Stimulated activated naive CD8-positive, alpha-beta T cell treated with anti-CD3 and anti-CD28 coated beads, Interleukin-15, Interleukin-2, amounts not matched to agents 100 ng/mL and 50 ng/mL, for 24 hours (primary cell): Measurements from ENCODE around the gene TMEM54.

Source experiments
- H3K27ac Mint-ChIP-seq: one replicate; pipeline ENCODE4 v1.8.0; 2021; ENCODE audit warnings: mild to moderate bottlenecking, mixed read lengths
- H3K27me3 Mint-ChIP-seq: one replicate; pipeline ENCODE4 v1.8.0; 2021; ENCODE audit warnings: mixed read lengths
- H3K36me3 Mint-ChIP-seq: one replicate; pipeline ENCODE4 v1.8.0; 2021; ENCODE audit warnings: low read depth, mixed read lengths
- H3K4me1 Mint-ChIP-seq: one replicate; pipeline ENCODE4 v1.8.0; 2021; ENCODE audit warnings: low read depth, mixed read lengths
- H3K4me3 Mint-ChIP-seq: one replicate; pipeline ENCODE4 v1.8.0; 2021; ENCODE audit warnings: mild to moderate bottlenecking, mixed read lengths
- H3K9me3 Mint-ChIP-seq: one replicate; pipeline ENCODE4 v1.8.0; 2021; ENCODE audit warnings: mixed read lengths

TMEM54 gene

GRCh38 chr1:32893198-32894018, 7.8 kb downstream of the TMEM54 start:
- peaks cover 47% of the 10 kb centered on the region for H3K27me3 Mint-ChIP-seq
- H3K27ac Mint-ChIP-seq, result no peak overlapping the region
- no peaks in the 10 kb centered on the region for H3K36me3 Mint-ChIP-seq
- H3K4me3 Mint-ChIP-seq, result peak overlapping the region; percentile 59
- H3K4me1 Mint-ChIP-seq, result peaks cover 5% of the 10 kb centered on the region
- H3K9me3 Mint-ChIP-seq, result no peaks in the 10 kb centered on the region

DNA sequence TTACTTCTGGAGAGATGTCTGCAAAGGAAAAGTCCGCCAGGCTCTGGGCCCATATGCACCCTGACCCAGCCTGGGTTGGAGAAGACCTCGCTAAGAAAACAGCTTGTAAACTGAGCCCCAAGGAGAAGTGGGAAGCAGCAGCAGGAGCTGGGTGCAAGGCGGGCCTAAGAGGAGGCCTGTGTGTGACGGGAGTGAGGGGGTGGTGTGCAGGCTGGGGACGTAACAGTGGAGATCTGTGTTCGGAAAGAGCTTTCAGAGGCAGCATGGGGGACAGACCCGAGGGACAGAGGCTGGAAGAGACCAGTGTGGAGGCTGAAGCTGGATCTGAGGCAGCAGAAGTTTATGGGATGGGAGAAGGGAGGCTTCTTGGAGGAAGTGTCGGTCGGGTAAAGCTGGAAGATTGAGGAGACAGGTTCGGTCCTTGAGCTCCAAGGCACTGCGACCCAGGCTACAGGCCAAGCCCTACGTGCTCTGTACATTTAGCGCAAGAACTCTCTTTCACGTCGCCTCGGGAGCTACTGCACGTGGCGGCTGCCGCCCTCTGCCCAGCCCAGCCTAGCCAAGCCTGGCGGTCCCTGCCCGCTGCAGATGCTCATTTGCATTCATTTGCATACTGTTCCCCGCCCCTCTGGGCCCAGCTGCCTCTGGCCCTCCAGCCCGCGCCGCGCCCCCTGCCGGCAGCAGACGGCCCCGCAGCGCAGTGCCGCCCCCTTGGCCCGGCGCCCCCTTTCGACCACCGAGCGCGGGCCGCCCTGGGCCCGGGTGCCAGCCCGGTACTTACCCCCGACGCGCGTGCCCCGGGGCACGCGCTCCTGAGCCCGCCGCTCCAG, 8.6 kb downstream of the TMEM54 start:
- H3K27ac Mint-ChIP-seq, result no peak overlapping the region
- peaks cover 5% of the 10 kb centered on the region for H3K4me1 Mint-ChIP-seq
- H3K27me3 Mint-ChIP-seq, result peaks cover 52% of the 10 kb centered on the region
- no peaks in the 10 kb centered on the region for H3K9me3 Mint-ChIP-seq
- no peaks in the 10 kb centered on the region for H3K36me3 Mint-ChIP-seq
- peak overlapping the region; percentile 59 for H3K4me3 Mint-ChIP-seq

GRCh38 chr1:32891630-32892029, 9.6 kb downstream of the TMEM54 start:
- no peaks in the 10 kb centered on the region for H3K36me3 Mint-ChIP-seq
- no peak overlapping the region for H3K4me3 Mint-ChIP-seq
- H3K27ac Mint-ChIP-seq, result no peak overlapping the region
- H3K4me1 Mint-ChIP-seq, result peaks cover 5% of the 10 kb centered on the region
- H3K27me3 Mint-ChIP-seq, result peaks cover 57% of the 10 kb centered on the region
- no peaks in the 10 kb centered on the region for H3K9me3 Mint-ChIP-seq

- no peak overlapping the region for H3K4me3 Mint-ChIP-seq
- no peaks in the 10 kb centered on the region for H3K36me3 Mint-ChIP-seq
- H3K27ac Mint-ChIP-seq, result no peak overlapping the region
- H3K4me1 Mint-ChIP-seq, result peaks cover 5% of the 10 kb centered on the region
- peaks cover 53% of the 10 kb centered on the region for H3K27me3 Mint-ChIP-seq
- no peaks in the 10 kb centered on the region for H3K9me3 Mint-ChIP-seq
These were observed 10.0 kb downstream of the TMEM54 start for GRCh38 chr1:32891241-32891570.

DNA sequence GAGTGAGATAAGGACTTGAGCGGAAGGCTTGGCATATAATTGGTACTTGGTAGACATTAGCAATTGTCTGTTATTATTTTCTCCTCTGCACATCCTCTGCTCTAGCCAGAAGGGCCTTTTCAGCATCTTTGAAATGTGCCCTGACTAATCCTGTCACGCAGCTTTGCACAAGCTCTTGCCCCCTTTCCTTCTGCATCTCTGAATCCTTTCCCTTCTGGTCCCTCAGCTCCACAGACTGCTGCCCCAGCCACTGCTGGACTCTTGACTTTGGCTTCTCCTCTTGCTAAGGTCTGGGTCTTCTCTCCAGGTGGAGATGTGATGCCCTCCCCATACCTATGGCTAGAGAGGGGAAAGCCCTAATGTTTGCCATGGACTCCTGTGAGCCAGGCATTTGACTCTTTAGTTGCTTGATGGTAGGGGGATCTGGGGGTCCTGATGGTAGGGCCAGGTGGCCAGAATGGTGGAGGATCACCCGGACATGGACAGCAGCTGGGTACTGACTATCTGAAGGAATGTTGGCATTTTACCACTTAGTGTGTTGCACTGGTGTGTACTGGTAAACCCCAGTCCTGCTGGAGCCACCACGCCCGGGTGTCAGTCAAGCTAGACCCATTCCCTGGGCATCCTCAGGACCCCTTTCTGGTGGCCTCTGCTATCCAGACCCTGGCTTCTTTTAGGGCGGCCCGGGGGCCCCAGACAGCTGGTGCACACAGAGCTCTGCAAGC, 10.5 kb downstream of the TMEM54 start:
- Mint-ChIP-seq H3K36me3 (no peaks in the 10 kb centered on the region), H3K4me3 (no peak overlapping the region), H3K9me3 (no peaks in the 10 kb centered on the region), H3K27ac (no peak overlapping the region), H3K27me3 (peaks cover 53% of the 10 kb centered on the region), H3K4me1 (peaks cover 5% of the 10 kb centered on the region)

GRCh38 chr1:32889731-32890278, 11.4 kb downstream of the TMEM54 start:
- Mint-ChIP-seq H3K36me3 (no peaks in the 10 kb centered on the region), H3K9me3 (no peaks in the 10 kb centered on the region), H3K27ac (no peak overlapping the region), H3K4me3 (no peak overlapping the region), H3K27me3 (peaks cover 62% of the 10 kb centered on the region), H3K4me1 (peaks cover 5% of the 10 kb centered on the region)

DNA sequence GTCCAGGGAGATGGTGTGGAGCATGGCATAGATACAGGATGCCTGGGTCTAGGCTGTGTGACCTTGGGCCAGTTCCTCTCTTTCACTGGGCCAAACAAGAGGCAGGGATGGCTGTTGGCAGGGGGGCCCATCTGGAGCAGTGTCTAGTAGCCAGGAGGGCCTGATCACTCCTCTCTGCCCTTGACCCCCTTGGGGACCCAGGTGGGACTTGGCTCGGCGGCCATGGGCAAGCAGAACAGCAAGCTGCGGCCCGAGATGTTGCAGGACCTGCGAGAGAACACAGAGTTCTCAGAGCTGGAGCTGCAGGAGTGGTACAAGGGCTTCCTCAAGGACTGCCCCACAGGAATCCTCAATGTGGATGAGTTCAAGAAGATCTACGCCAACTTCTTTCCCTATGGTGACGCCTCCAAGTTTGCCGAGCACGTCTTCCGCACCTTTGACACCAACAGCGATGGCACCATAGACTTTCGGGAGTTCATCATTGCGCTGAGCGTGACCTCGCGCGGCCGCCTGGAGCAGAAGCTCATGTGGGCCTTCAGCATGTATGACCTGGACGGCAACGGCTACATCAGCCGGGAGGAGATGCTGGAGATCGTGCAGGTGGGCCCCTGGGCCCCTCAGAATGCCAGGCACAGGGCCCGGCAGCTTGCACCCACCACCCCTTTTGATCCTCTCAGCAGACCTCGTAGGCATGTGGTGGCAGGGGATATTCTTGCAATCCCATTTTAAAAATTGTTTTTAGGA, 12.3 kb downstream of the TMEM54 start:
- no peak overlapping the region for H3K4me3 Mint-ChIP-seq
- H3K36me3 Mint-ChIP-seq, result no peaks in the 10 kb centered on the region
- H3K27ac Mint-ChIP-seq, result no peak overlapping the region
- no peaks in the 10 kb centered on the region for H3K9me3 Mint-ChIP-seq
- peaks cover 66% of the 10 kb centered on the region for H3K27me3 Mint-ChIP-seq
- peaks cover 5% of the 10 kb centered on the region for H3K4me1 Mint-ChIP-seq

GRCh38 chr1:32888134-32888533, 13.1 kb downstream of the TMEM54 start:
- H3K4me3 Mint-ChIP-seq, result no peak overlapping the region
- H3K36me3 Mint-ChIP-seq, result no peaks in the 10 kb centered on the region
- no peak overlapping the region for H3K27ac Mint-ChIP-seq
- peaks cover 73% of the 10 kb centered on the region for H3K27me3 Mint-ChIP-seq
- H3K4me1 Mint-ChIP-seq, result peaks cover 5% of the 10 kb centered on the region
- no peaks in the 10 kb centered on the region for H3K9me3 Mint-ChIP-seq

DNA sequence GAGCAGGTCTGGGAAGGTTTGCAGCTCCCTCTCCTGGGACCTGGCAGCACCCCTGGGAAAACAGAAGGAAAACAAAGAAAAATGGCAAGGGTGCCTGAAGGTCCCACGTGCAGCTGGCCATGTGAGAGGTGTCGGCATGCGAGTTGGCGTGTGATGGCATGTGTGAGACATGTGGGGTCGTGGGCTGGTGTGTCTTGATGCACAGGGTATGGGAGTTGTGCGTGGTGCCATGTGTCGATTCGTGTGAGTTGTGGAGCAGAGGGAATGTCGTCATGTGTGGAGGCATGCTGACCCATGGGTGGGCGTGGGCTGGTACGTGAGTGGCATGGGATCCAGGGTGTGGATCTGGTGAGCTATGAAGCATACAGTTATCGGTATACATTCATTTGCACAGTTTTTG, 13.6 kb downstream of the TMEM54 start:
- H3K27me3 Mint-ChIP-seq, result peaks cover 71% of the 10 kb centered on the region
- H3K27ac Mint-ChIP-seq, result no peak overlapping the region
- peaks cover 5% of the 10 kb centered on the region for H3K4me1 Mint-ChIP-seq
- no peak overlapping the region for H3K4me3 Mint-ChIP-seq
- no peaks in the 10 kb centered on the region for H3K9me3 Mint-ChIP-seq
- H3K36me3 Mint-ChIP-seq, result no peaks in the 10 kb centered on the region

- Mint-ChIP-seq H3K27me3 (peaks cover 64% of the 10 kb centered on the region), H3K9me3 (no peaks in the 10 kb centered on the region), H3K4me1 (no peaks in the 10 kb centered on the region), H3K27ac (no peak overlapping the region), H3K4me3 (no peak overlapping the region), H3K36me3 (no peaks in the 10 kb centered on the region)
These were observed 14.3 kb downstream of the TMEM54 start for GRCh38 chr1:32886828-32887414.

- no peak within 1 kb of the TSS for H3K4me3 Mint-ChIP-seq
These were observed 15.0 kb downstream of the TMEM54 start, which contains the start of gene HPCA for GRCh38 chr1:32886004-32886827. TSS of gene HPCA (plus strand) at chr1:32886491. CDS start at chr1:32888899, 2,408 bp downstream.

GRCh38 chr1:32885676-32886003, 15.5 kb downstream of the TMEM54 start:
- H3K36me3 Mint-ChIP-seq, result no peaks in the 10 kb centered on the region
- no peaks in the 10 kb centered on the region for H3K9me3 Mint-ChIP-seq
- H3K4me1 Mint-ChIP-seq, result no peaks in the 10 kb centered on the region
- H3K4me3 Mint-ChIP-seq, result no peak overlapping the region
- H3K27me3 Mint-ChIP-seq, result peaks cover 57% of the 10 kb centered on the region
- no peak overlapping the region for H3K27ac Mint-ChIP-seq

More at GRCh38 chr1:32886004-32886827, 15.0 kb downstream of the TMEM54 start, which contains the start of gene HPCA:
- Mint-ChIP-seq H3K27ac (no peak within 1 kb of the TSS), H3K27me3 (peaks cover 60% of the 10 kb centered on the region), H3K4me1 (no peaks in the 10 kb centered on the region), H3K36me3 (no peaks in the 10 kb centered on the region), H3K9me3 (no peaks in the 10 kb centered on the region)

DNA sequence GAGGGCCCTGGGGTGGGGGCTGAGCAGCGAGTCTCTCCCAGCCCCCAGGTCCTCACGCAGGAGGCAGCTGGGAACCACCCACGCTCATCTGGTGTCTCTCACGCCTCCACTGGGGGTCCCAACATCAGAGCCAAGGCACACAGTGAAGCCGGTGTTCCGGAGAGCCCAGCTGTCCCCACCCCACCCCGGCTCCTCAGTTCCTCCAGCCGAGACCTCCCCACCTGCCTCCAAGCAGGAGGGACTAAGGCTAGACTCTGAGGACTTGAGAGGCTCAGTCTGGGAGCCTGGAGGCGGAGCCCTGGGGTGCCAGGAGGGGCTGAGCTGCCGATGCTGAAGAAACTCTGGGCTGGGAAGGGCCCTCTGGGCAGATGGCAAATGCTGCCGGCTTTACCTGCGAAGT, 16.5 kb downstream of the TMEM54 start:
- Mint-ChIP-seq H3K36me3 (no peaks in the 10 kb centered on the region), H3K27me3 (peaks cover 48% of the 10 kb centered on the region), H3K9me3 (no peaks in the 10 kb centered on the region), H3K4me3 (no peak overlapping the region), H3K4me1 (no peaks in the 10 kb centered on the region), H3K27ac (no peak overlapping the region)
